OCI-LY1 (cell line): ENCODE measurements around the gene OR1L6.

Experiments
- H2AFZ ChIP-seq: fragments of 200-600 bp; sonication (generic), shearing (Covaris generic); 2 replicates; pipeline ENCODE4 v1.6.0; 2014; ENCODE audit warnings: antibody characterized with exemption, mild to moderate bottlenecking, low read length
- H3F3A ChIP-seq: fragments of 200-600 bp; sonication (generic), shearing (Covaris generic); 2 replicates; pipeline ENCODE4 v1.6.0; 2014; ENCODE audit warnings: mild to moderate bottlenecking, antibody characterized with exemption, low read length, moderate library complexity; ENCODE audit not compliant: insufficient read depth
- H3K27ac ChIP-seq: fragments of 200-600 bp; sonication (generic); 2 replicates; pipeline ENCODE4 v1.5.1; 2014; ENCODE audit warnings: low read length, mixed run types, mild to moderate bottlenecking, low read depth; ENCODE audit not compliant: poor library complexity, severe bottlenecking
- H3K27me3 ChIP-seq: fragments of 200-600 bp; sonication (generic); 2 replicates; pipeline ENCODE4 v1.6.0; 2014; ENCODE audit warnings: antibody characterized with exemption, mild to moderate bottlenecking, low read length, moderate library complexity; ENCODE audit not compliant: insufficient read depth
- H3K36me3 ChIP-seq: fragments of 200-600 bp; sonication (generic); 2 replicates; pipeline ENCODE4 v1.6.1; 2014; ENCODE audit warnings: mild to moderate bottlenecking, antibody characterized with exemption, low read length, moderate library complexity, mixed read lengths; ENCODE audit not compliant: insufficient read depth
- H3K4me1 ChIP-seq: fragments of 200-600 bp; sonication (generic); 2 replicates; pipeline ENCODE4 v1.5.1; 2014; ENCODE audit warnings: mild to moderate bottlenecking, low read length, moderate library complexity; ENCODE audit not compliant: insufficient read depth, severe bottlenecking
- H3K4me2 ChIP-seq: fragments of 200-600 bp; sonication (generic), shearing (Covaris generic); 2 replicates; pipeline ENCODE4 v1.6.1; 2014; ENCODE audit warnings: low read length
- H3K4me3 ChIP-seq: fragments of 200-600 bp; sonication (generic); 2 replicates; pipeline ENCODE4 v1.5.1; 2014; ENCODE audit warnings: low read length, low read depth, mild to moderate bottlenecking, mixed read lengths; ENCODE audit not compliant: poor library complexity, severe bottlenecking
- H3K79me2 ChIP-seq: fragments of 200-600 bp; shearing (Covaris generic); 2 replicates; pipeline ENCODE4 v1.6.1; 2016; ENCODE audit warnings: mixed run types, low read length, mixed read lengths; ENCODE audit not compliant: insufficient read depth
- H3K9ac ChIP-seq: fragments of 200-600 bp; sonication (generic), shearing (Covaris generic); 2 replicates; pipeline ENCODE4 v1.6.1; 2014; ENCODE audit warnings: mild to moderate bottlenecking, low read length, mixed read lengths
- H3K9me2 ChIP-seq: fragments of 200-600 bp; sonication (generic), shearing (Covaris generic); 2 replicates; pipeline ENCODE4 v1.6.1; 2014; ENCODE audit warnings: low read depth, mild to moderate bottlenecking, low read length, mixed read lengths
- H3K9me3 ChIP-seq: fragments of 200-600 bp; shearing (Covaris generic); 2 replicates; pipeline ENCODE4 v1.6.1; 2014; ENCODE audit warnings: low read length, mixed read lengths
- H4K20me1 ChIP-seq: fragments of 200-600 bp; sonication (generic), shearing (Covaris generic); 2 replicates; pipeline ENCODE4 v1.6.0; 2016; ENCODE audit warnings: mild to moderate bottlenecking, low read length; ENCODE audit not compliant: insufficient read depth
- CTCF ChIP-seq: fragments of 200-600 bp; sonication (generic), shearing (Covaris generic); IDR thresholded peaks from 2 replicates; pipeline ENCODE4 v1.5.1; 2017; ENCODE audit warnings: mild to moderate bottlenecking, antibody characterized with exemption, low read length, moderate library complexity, mixed read lengths
- EZH2 ChIP-seq: fragments of 200-600 bp; sonication (generic), shearing (Covaris generic); IDR thresholded peaks from 2 replicates; pipeline ENCODE4 v1.8.0; 2017; ENCODE audit warnings: borderline replicate concordance, mixed run types, mild to moderate bottlenecking, antibody characterized with exemption, low read length, moderate library complexity, mixed read lengths

Gene OR1L6

DNA sequence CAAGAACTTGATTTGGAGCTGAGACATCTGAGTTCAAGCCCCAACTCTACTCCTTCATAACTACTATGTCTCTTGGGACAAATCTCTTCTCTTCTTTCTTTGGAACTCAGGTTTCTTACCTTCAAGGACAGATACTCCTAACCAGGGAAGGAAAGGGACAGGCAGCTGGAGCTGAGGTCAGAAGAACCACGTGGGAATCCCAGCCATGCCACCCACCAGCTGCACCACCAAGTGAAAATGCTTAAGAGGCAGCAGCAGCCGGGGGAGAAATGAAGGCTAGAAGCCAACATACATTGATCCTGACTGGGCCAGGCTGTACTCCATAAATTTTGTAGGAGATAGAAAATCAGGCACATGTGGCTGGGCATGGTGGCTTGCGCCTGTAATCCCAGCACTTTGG is 37.1 kb downstream of the OR1L6 start:
- no peaks in the 10 kb centered on the region for H3K9me3 ChIP-seq
- H3F3A ChIP-seq = no peaks in the 10 kb centered on the region
- no peak overlapping the region for H3K9ac ChIP-seq
- H2AFZ ChIP-seq = no peak overlapping the region
- no peaks in the 10 kb centered on the region for H3K27me3 ChIP-seq
- no peak overlapping the region for H3K4me2 ChIP-seq
- H3K4me3 ChIP-seq = no peak overlapping the region
- H3K9me2 ChIP-seq = no peaks in the 10 kb centered on the region
- no peaks in the 10 kb centered on the region for H3K36me3 ChIP-seq
- H4K20me1 ChIP-seq = no peaks in the 10 kb centered on the region
- no peaks in the 10 kb centered on the region for H3K79me2 ChIP-seq
- TF ChIP-seq EZH2 (no peak), CTCF (no peak)
- no peaks in the 10 kb centered on the region for H3K4me1 ChIP-seq
- H3K27ac ChIP-seq = no peak overlapping the region

- TF ChIP-seq EZH2 = no peak
- no peak overlapping the region for H3K27ac ChIP-seq
- H3K79me2 ChIP-seq = no peaks in the 10 kb centered on the region
- no peaks in the 10 kb centered on the region for H3K36me3 ChIP-seq
- no peaks in the 10 kb centered on the region for H3K9me3 ChIP-seq
- H3K4me1 ChIP-seq = no peaks in the 10 kb centered on the region
- H3K9me2 ChIP-seq = no peaks in the 10 kb centered on the region
- no peaks in the 10 kb centered on the region for H4K20me1 ChIP-seq
- H3K9ac ChIP-seq = no peak overlapping the region
- H2AFZ ChIP-seq = no peak overlapping the region
- H3K4me2 ChIP-seq = no peak overlapping the region
- H3K27me3 ChIP-seq = no peaks in the 10 kb centered on the region
- H3K4me3 ChIP-seq = no peak overlapping the region
- H3F3A ChIP-seq = no peaks in the 10 kb centered on the region
Measured at GRCh38 chr9:122780026-122780425, 37.9 kb downstream of the OR1L6 start.

- Histone ChIP-seq H3K27ac (no peak overlapping the region), H2AFZ (no peak overlapping the region), H3F3A (no peaks in the 10 kb centered on the region), H3K79me2 (no peaks in the 10 kb centered on the region), H3K4me3 (no peak overlapping the region), H3K4me2 (no peak overlapping the region), H3K27me3 (no peaks in the 10 kb centered on the region), H3K9ac (no peak overlapping the region), H3K9me2 (no peaks in the 10 kb centered on the region), H3K36me3 (no peaks in the 10 kb centered on the region), H3K9me3 (no peaks in the 10 kb centered on the region), H3K4me1 (no peaks in the 10 kb centered on the region), H4K20me1 (no peaks in the 10 kb centered on the region)
- TF ChIP-seq EZH2 (no peak), CTCF (no peak)
Measured at GRCh38 chr9:122781671-122782070, 39.6 kb downstream of the OR1L6 start.

DNA sequence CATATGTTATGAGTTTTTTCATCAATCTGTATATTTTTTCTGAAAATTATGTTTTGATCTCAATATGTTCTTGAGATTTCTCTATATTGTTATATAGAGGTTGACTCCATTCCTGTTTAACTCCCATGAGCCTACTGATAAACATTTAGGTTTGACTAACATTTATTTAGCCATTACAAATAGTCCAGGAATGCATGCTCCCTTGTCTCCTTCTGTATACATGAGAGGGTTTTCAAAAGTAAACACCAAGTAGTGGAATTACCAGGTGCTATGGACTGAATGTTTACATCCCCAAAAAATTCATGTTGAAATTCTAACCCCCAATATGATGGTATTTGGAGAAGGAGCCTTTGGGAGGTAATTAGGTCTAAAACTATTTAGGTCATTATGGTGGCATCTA is 43.2 kb downstream of the OR1L6 start:
- Histone ChIP-seq H2AFZ (no peak overlapping the region), H4K20me1 (no peaks in the 10 kb centered on the region), H3K4me3 (no peak overlapping the region), H3K4me1 (no peaks in the 10 kb centered on the region), H3K27me3 (no peaks in the 10 kb centered on the region), H3K79me2 (no peaks in the 10 kb centered on the region), H3K27ac (no peak overlapping the region), H3K36me3 (no peaks in the 10 kb centered on the region), H3K9ac (no peak overlapping the region), H3F3A (no peaks in the 10 kb centered on the region), H3K9me2 (no peaks in the 10 kb centered on the region), H3K4me2 (no peak overlapping the region), H3K9me3 (no peaks in the 10 kb centered on the region)
- TF ChIP-seq EZH2 = no peak
- TF ChIP-seq CTCF = no peak
